SJCRH30 (cell line): Measurements from ENCODE around the gene PLBD1. TPM values are rescaled to one million over a fixed set of nuclear protein-coding genes. Genes with fewer than 3 reads are reported as not detected.

Experiments used
- DNase-seq, 2 experiments: peaks; one replicate each; pipeline ENCODE4 v3.0.0-alpha.2; 2015 to 2020
- H3K27ac ChIP-seq: fragments of 250-450 bp; sonication (Bioruptor Pico); 2 replicates; pipeline ENCODE4 v1.5.1; 2020; ENCODE audit warnings: mild to moderate bottlenecking, moderate library complexity
- H3K27me3 ChIP-seq: fragments of 250-450 bp; sonication (Bioruptor Pico); 2 replicates; pipeline ENCODE4 v1.5.1; 2020; ENCODE audit warnings: mild to moderate bottlenecking, moderate library complexity
- H3K36me3 ChIP-seq: fragments of 250-450 bp; sonication (Bioruptor Pico); 2 replicates; pipeline ENCODE4 v1.5.1; 2020; ENCODE audit warnings: mild to moderate bottlenecking, moderate library complexity
- H3K4me1 ChIP-seq: fragments of 250-450 bp; sonication (Bioruptor Pico); 2 replicates; pipeline ENCODE4 v1.5.1; 2020; ENCODE audit warnings: mild to moderate bottlenecking, moderate library complexity
- H3K4me3 ChIP-seq: fragments of 250-450 bp; sonication (Bioruptor Pico); 2 replicates; pipeline ENCODE4 v1.5.1; 2020; ENCODE audit warnings: mild to moderate bottlenecking, moderate library complexity
- H3K9me3 ChIP-seq: fragments of 250-450 bp; sonication (Bioruptor Pico); replicated peaks from 2 replicates; pipeline ENCODE4 v1.5.1; 2020; ENCODE audit warnings: mild to moderate bottlenecking, moderate library complexity
- total RNA-seq: library from RNA; depleted of rRNA; stranded (reverse); fragments of >200 nt; shearing (Covaris generic); gene quantifications from 2 replicates; pipeline ENCODE4 v1.2.3, GENCODE V29; 2014

Gene PLBD1
- total RNA-seq, 1 experiment from 2014 or later: not detected

DNA sequence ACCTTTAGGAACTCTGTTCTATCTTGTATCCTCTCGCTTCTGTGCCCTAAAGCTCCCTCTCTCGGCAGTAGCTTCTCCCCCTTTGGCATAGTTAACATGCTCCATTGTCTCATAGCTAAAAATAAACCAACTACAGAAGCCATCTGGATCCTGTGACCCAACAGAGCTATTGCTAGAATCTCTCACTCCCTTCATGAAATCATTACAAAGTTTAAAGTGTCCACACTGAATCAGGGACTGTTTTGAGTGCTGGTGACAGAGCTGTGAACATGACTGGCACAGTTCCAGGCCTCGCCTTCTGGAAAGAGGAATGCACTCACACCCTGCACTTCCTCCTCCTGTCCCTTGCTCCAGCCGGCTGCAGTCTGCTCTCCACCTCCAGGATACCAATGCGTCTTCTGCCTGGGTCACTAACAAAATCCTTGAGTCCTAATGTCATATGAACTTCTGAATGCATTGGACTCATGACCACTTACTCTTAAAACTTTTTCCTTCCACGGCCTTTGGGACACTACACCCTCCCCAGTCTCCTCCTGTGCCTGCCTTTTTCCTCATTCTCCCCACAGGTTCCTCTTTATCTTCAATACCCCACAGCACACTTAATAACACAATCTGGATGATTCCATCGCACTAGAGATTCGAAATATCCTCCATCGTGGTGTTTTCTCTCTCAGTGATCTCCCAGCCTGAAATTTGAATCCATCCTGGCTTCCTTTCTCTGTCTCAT, 13.2 kb downstream of the PLBD1 start:
- Histone ChIP-seq H3K9me3 (peaks cover 4% of the 10 kb centered on the region; the same call in 1 of the 2 replicates), H3K4me1 (peaks cover 5% of the 10 kb centered on the region; the same call in 1 of the 2 replicates), H3K4me3 (no peak overlapping the region; the same call in 1 of the 2 replicates), H3K27ac (no peak overlapping the region), H3K36me3 (no peaks in the 10 kb centered on the region), H3K27me3 (no peaks in the 10 kb centered on the region)
- peak; percentile 45 to 57 for DNase-seq

DNA sequence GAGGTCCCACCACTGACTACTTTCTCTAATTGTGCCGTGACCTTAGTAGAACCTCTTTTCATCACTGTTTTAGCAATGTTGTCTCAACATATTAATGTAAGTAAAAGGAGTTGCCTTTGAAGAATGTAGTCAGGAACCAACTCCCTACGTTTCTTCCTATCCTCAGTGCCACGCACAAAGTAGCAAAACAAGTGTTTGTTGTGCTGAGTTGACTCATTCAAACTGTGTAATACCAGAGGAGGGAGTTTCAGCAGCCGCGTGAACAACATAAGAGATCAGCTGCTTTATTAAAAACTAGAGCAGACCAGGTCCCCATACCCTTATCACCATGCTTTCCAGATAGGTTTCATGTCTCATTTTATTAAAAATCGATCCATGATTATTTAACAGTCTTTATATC, 19.1 kb downstream of the PLBD1 start:
- H3K4me3 ChIP-seq: no peak overlapping the region
- no peak for DNase-seq
- H3K27me3 ChIP-seq: no peaks in the 10 kb centered on the region

DNA sequence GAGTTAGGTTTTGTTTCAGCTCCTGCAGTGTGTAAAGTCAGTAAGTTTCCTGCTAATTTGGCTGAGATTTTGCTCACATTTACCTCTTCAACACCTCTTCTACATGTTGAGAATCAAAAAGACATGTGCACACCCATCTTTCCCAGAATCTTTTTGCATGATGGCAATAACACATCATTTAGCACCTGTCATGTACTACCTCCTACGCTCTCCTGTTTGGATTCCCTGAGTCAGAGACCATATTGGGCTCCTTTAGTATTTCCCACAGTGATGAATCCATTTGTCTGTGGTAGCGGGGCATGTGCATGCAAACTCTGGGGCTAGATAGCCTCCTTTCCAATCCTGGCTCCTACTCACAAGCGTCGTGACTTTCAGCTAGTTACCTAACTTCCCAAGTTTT, 20.1 kb downstream of the PLBD1 start:
- H3K27me3 ChIP-seq: no peaks in the 10 kb centered on the region
- H3K9me3 ChIP-seq: no peaks in the 10 kb centered on the region
- no peak overlapping the region for H3K4me3 ChIP-seq
- DNase-seq: no peak
- no peak overlapping the region for H3K27ac ChIP-seq
- H3K4me1 ChIP-seq: no peaks in the 10 kb centered on the region
- no peaks in the 10 kb centered on the region for H3K36me3 ChIP-seq

More for the DNA sequence above, 19.1 kb downstream of the PLBD1 start:
- Histone ChIP-seq H3K27ac (no peak overlapping the region), H3K9me3 (no peaks in the 10 kb centered on the region), H3K4me1 (no peaks in the 10 kb centered on the region), H3K36me3 (no peaks in the 10 kb centered on the region)

DNA sequence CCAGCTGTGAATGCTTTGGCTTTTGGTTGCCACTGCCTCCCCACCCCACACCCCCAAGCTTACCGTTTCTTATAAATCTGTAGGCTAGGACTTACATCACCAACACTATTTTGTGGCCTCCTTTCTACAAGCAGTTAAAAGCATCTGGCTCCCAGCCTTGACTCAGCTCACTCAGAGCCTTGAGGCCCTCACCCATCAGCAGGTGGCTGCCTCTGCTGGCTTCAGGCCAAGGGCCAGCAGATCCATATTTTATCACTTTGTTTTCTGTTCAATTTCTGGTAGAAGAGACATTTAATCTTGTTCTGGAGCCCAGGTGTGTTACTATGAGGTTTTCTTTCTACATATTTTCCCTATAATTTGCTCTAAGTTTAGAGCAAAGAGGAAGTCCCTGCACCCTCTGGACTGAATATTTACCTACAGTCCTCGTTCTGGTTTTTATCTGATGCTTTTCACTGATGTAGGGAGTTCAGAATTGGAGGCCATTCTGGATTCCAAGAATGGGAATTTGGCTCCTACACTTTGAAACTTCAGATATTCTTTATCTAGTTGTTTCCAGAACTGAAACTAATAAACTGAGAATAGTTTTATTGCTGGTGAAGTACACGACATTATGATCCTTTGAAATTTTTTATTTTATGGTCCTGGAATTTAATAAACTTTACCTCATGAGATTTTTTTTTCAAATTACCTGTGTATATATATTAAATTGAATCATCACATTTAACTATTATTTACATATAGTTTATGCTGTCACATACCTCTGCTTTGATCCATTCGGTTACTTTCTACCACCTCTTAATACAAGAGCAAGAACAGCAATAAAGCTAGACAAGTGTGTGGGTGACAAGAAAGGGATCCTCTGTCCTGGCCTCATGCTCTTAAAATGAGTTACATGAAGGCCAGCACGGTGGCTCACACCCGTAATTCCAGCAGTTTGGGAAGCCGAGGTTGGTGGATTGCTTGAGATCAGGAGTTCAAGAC, 22.2 kb downstream of the PLBD1 start:
- no peaks in the 10 kb centered on the region for H3K27me3 ChIP-seq

DNA sequence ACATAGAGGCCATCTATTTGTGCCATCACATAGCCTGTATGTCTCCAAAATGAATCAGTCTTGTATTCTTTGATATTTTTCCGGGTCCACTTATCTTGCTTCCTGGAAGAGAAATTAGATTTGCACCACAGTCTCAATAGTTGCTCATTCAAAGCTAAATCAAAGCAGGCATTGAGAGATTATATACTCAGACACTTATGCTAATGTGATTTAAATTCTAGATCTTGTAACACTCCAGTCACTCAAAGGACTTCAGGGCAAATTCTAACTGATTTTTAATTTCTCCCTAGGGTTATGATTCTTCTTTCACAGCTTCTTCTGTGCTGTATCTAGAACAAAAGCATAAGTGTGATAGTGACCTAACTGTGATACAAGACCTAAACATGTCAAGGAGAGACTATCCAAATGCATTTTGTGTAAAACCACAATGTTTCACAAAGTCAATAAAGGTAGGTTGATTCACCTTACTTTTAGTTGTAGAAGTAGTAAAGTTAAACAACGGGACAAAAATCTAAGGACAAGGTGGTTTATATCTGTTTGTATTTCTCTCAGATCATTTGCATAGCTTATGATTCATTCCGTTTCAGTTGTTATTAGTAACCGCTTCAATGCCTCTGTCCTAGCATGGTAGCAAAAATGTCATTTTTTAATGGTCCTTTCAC, 26.8 kb downstream of the PLBD1 start:
- no peaks in the 10 kb centered on the region for H3K27me3 ChIP-seq
- no peaks in the 10 kb centered on the region for H3K4me1 ChIP-seq
- H3K36me3 ChIP-seq: no peaks in the 10 kb centered on the region
- H3K27ac ChIP-seq: no peak overlapping the region
- H3K4me3 ChIP-seq: no peak overlapping the region
- DNase-seq: no peak
- H3K9me3 ChIP-seq: no peaks in the 10 kb centered on the region

More for the DNA sequence above, 22.2 kb downstream of the PLBD1 start:
- Histone ChIP-seq H3K9me3 (no peaks in the 10 kb centered on the region), H3K36me3 (no peaks in the 10 kb centered on the region), H3K4me1 (no peaks in the 10 kb centered on the region), H3K4me3 (no peak overlapping the region), H3K27ac (no peak overlapping the region)
- DNase-seq: no peak

DNA sequence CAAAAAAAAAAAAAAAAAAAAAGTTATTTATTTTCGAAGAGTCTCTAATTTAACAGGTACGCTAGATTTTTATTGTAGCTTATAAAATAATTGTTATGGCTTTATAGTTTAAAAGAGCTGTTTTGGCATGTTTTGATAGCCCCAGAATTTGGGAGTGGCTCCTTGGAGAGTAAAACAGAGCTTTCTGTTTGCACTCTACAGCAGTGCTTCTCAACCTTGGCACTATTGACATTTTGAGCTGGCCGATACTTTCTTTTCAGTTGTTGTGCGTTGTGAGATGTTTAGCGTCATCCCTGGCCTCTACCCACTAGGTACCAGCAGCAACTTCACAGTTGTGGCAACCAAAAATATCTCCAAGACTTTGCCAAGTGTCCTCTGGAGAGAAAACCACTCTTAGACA, 30.6 kb downstream of the PLBD1 start:
- H3K4me3 ChIP-seq: no peak overlapping the region
- H3K36me3 ChIP-seq: no peaks in the 10 kb centered on the region
- H3K27ac ChIP-seq: no peak overlapping the region
- no peaks in the 10 kb centered on the region for H3K27me3 ChIP-seq
- no peak for DNase-seq
- H3K9me3 ChIP-seq: no peaks in the 10 kb centered on the region
- H3K4me1 ChIP-seq: no peaks in the 10 kb centered on the region

DNA sequence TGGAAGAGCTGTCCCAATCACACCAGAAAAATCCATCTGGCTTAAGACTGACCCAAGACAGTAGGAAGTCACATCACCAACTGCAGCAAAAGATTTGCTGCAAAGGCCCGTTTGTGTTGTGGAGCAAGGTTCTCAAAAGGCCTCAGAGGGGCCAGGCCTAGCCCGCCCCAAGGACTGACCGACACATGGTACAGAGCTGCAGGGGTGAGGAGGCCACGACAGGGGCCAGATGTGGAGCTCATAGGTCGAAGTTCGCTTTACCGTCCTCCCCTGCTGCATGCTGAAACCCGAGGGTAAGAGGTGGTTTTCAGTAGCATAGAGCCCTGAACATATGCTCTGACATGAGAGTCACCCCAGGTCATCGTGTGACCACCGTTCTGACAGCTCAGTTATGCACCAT, 35.5 kb downstream of the PLBD1 start:
- no peaks in the 10 kb centered on the region for H3K36me3 ChIP-seq
- no peak for DNase-seq
- H3K4me1 ChIP-seq: no peaks in the 10 kb centered on the region
- H3K9me3 ChIP-seq: no peaks in the 10 kb centered on the region
- no peak overlapping the region for H3K4me3 ChIP-seq
- H3K27ac ChIP-seq: no peak overlapping the region
- H3K27me3 ChIP-seq: no peaks in the 10 kb centered on the region

DNA sequence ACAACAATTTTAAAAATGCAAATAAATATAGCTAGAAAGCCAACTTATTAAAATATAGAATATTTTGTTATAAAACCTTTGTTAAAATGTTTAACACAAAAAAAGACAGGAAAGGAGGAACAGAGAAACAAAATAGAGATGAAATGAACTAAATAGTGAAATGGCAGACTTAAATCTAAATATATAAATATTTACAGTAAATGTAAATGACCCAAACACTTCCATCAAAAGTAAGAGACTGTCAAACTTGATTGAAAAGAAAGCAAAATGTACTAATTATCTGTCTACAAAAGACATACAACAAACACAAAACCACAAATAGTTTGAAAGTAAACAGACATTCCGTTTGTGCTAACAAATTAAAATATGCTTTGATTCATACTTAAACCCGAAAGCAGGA, 41.7 kb downstream of the PLBD1 start:
- H3K27me3 ChIP-seq: no peaks in the 10 kb centered on the region
- no peaks in the 10 kb centered on the region for H3K36me3 ChIP-seq
- no peaks in the 10 kb centered on the region for H3K4me1 ChIP-seq
- DNase-seq: no peak
- no peak overlapping the region for H3K27ac ChIP-seq
- no peak overlapping the region for H3K4me3 ChIP-seq
- peaks cover 7% of the 10 kb centered on the region for H3K9me3 ChIP-seq

DNA sequence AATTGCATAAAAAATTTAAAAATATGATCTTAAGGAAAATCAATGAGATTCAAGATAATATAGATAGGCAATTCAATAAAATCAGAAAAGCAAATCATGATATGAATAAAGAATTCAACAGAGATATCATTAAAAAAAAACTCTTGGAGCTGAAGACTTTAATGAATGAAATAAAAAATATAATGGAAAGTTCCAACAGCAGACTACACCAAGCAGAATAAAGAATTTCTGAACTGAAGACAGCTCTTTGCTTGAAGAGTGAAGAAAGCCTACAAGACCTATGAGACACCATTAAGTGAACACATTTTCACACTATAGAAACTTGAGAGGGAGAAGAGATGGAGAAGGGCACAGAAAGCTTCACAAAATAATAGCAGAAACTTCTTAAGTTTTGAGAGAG, 45.9 kb downstream of the PLBD1 start:
- H3K27me3 ChIP-seq: no peaks in the 10 kb centered on the region
- H3K27ac ChIP-seq: no peak overlapping the region
- no peak for DNase-seq
- H3K4me1 ChIP-seq: no peaks in the 10 kb centered on the region
- H3K36me3 ChIP-seq: no peaks in the 10 kb centered on the region
- H3K4me3 ChIP-seq: no peak overlapping the region
- H3K9me3 ChIP-seq: peaks cover 7% of the 10 kb centered on the region

DNA sequence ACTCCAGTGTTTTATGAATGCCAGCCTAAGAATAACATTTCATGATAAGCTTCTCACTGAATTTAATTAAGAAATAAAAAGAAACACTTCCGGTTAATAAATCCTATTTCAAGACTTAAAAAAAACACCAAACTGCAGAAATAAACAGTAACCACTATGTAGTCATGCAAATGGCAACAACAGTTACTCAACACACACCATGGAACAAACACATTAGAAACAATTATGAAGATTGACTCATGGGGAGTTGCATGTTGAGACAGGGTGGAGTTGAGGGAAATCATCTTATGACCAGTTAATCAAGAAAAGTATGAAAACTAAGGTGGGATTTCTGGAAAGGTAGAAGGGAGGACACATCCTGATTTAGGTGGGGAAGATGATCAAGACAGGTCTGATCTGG, 52.7 kb downstream of the PLBD1 start:
- H3K36me3 ChIP-seq: no peaks in the 10 kb centered on the region
- H3K4me1 ChIP-seq: no peaks in the 10 kb centered on the region
- no peaks in the 10 kb centered on the region for H3K27me3 ChIP-seq
- H3K9me3 ChIP-seq: no peaks in the 10 kb centered on the region
- no peak overlapping the region for H3K27ac ChIP-seq
- H3K4me3 ChIP-seq: no peak overlapping the region
- no peak for DNase-seq

DNA sequence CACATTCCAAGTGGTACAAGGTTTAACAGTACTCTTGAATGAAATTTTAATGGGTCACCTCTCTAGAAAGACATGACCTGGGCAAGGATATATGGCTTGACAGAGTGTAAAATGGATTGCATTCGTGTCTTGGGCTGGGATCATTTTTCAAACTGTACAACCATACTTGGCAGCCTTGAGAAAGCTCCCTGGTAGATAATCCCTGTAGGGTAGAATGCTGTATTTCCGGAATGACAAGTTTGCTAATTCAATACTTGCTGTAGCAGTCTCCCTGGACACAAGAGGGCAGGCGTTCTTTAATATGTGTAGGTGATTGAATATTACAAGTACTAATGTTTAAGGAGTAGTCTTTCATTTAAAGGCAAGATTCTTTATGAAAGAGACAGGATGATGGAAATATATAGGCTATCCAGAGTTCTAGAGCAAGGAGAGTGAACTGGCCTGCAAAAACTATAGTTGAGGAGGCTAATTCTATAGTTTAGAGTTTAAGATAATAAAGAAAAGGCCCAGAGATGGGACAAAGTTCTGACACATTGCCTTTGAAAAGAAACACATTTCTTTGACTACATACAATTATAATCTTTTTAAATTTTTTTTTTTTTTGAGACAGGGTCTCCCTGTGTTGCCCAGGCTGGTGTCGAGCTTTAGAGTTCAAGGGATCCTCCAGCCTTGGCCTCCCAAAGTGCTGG, 53.4 kb downstream of the PLBD1 start:
- no peaks in the 10 kb centered on the region for H3K9me3 ChIP-seq
- H3K36me3 ChIP-seq: no peaks in the 10 kb centered on the region
- no peak overlapping the region for H3K27ac ChIP-seq
- DNase-seq: peak; percentile 11 to 42
- H3K4me3 ChIP-seq: no peak overlapping the region
- H3K4me1 ChIP-seq: no peaks in the 10 kb centered on the region
- no peaks in the 10 kb centered on the region for H3K27me3 ChIP-seq

DNA sequence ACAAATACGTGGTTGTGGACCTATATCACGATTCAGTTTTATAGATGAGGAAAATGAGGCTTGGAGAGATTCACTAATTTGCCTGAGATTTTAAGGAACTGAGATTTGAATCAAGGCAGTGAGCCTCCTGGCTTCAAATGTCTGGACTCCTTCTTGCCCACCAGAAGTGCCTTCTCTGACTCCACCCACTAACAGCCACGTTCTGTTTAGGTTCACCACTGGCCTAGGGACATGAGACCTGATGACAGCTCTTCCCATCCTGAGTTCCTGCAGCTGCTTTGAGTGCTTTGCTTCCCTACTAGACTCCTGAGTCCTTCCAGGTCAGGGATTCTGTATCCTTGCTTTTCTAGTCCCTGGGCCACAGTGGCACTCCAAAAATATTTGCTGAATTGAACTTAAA, 57.1 kb downstream of the PLBD1 start:
- no peak overlapping the region for H3K27ac ChIP-seq
- H3K9me3 ChIP-seq: no peaks in the 10 kb centered on the region
- H3K36me3 ChIP-seq: no peaks in the 10 kb centered on the region
- no peak overlapping the region for H3K4me3 ChIP-seq
- DNase-seq: peak in 1 of 2 experiments; percentile 20
- no peaks in the 10 kb centered on the region for H3K27me3 ChIP-seq
- H3K4me1 ChIP-seq: no peaks in the 10 kb centered on the region

DNA sequence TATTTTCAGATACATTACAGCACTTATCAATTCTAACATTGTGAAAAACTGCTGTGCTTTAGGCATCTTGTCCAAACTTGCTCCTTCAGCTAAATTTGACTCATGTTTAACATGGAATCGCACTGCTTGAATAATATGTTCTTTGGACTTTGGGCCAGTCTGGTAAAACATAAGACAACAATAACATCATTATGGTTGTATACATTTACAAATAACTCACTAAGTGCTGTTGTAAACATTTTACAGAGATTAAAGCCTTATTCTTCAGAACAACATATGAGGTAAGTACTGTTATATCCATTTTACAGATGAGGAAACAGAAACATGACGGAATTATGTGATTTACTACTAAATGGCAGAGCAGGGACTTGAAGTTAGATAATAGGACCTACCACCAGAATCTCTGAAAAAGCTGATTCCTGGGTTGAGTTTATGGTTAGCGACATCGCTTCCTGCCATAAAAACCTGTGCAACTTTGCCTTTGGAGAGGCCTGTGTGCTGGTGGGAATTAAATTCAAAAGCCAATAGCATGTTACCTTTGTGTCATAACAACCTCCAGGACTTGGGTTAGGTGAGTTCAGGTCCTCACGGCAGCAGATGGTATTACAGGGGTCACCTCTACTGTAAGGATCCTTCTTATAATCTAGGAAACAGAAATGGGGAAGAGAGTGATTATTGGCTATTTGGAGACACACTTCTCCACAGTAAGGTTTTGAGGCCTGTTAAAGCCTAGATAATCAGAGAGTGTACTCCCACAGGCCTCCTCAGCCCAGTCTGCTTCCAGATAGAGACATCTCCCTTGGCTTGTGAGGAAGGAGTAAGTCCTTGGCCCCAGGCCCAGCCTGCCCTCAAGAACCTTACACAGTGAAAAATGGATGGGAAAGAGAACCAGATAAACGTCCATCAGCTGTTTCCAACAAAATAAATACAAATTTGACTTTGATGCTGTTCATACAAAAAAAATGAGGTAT, 61.8 kb downstream of the PLBD1 start:
- Histone ChIP-seq H3K36me3 (peaks cover 5% of the 10 kb centered on the region; the same call in 1 of the 2 replicates), H3K27ac (no peak overlapping the region), H3K27me3 (no peaks in the 10 kb centered on the region), H3K4me3 (no peak overlapping the region), H3K4me1 (no peaks in the 10 kb centered on the region), H3K9me3 (no peaks in the 10 kb centered on the region)
- DNase-seq: no peak
